Body of pancreas (tissue), 4 donors: Measurements from ENCODE around the gene PLCXD1. TPM values are rescaled to one million over a fixed set of nuclear protein-coding genes. Genes with fewer than 3 reads are reported as not detected.
A peak's percentile ranks its signal among the peaks of the same experiment; 100 is the strongest.

Experiments used
- ATAC-seq: fragments of 150-250 bp; one replicate; pipeline ENCODE4 v1.9.1; 2016
- DNase-seq, 4 donors: peaks; one replicate each; pipeline ENCODE4 v3.0.0-alpha.2; 2019
- H3K27ac ChIP-seq, 4 donors: fragments of 200-600 bp; sonication (generic); 1 replicate in 3 of 4; 2 replicates in 1 of 4; pipeline versions ENCODE4 v1.5.1 to v1.6.1; 2016 to 2019; ENCODE audit warnings: mild to moderate bottlenecking in 1 of 4, mixed read lengths in 1 of 4, moderate library complexity in 1 of 4
- H3K27me3 ChIP-seq, 2 donors: fragments of 200-600 bp; sonication (generic); one replicate each; pipeline ENCODE4 v1.6.0; 2016; ENCODE audit warnings: mild to moderate bottlenecking in 1 of 2
- H3K36me3 ChIP-seq, 2 donors: fragments of 200-600 bp; sonication (generic); replicated peaks in 1 of 2; 2 replicates each; pipeline ENCODE4 v1.5.1; 2016; ENCODE audit warnings: low read depth in 2 of 2; ENCODE audit not compliant: insufficient read depth in 1 of 2
- H3K4me1 ChIP-seq: fragments of 200-600 bp; sonication (generic); one replicate; pipeline ENCODE4 v1.6.0; 2016
- H3K4me3 ChIP-seq, 2 donors: fragments of 200-600 bp; sonication (generic); 1 replicate in 1 of 2; 2 replicates in 1 of 2; pipeline ENCODE4 v1.5.1; 2016 to 2019
- H3K9me3 ChIP-seq, 3 donors: fragments of 200-600 bp; sonication (generic); 1 replicate in 2 of 3; 2 replicates in 1 of 3; pipeline ENCODE4 v1.5.1; 2016
- POLR2A ChIP-seq, 3 donors: fragments of 450-650 bp; IDR thresholded peaks; one replicate each; pipeline ENCODE4 v1.6.1; 2016; ENCODE audit warnings: antibody characterized with exemption in 3 of 3, mild to moderate bottlenecking in 2 of 3
- WGBS, 2 donors: methylation state at CpG; one replicate each; pipeline ENCODE4 v1.1.5; 2017; 5-methylcytosine and 5-hydroxymethylcytosine counted together
- intact Hi-C: fragments of 100-400 bp; cut with DNase I; formaldehyde crosslinking; loops from one replicate; pipeline ENCODE4 v1.15.1; 2023
- total RNA-seq, 2 donors: library from RNA; depleted of rRNA; stranded (reverse); fragments of >200 nt; gene quantifications; one replicate each; pipeline ENCODE4 v1.1.0, GENCODE V29; 2016
- TF ChIP-seq, protein P1 (sequence below), 7 experiments: fragments of 450-650 bp in 4 of 7; fragments of 200-600 bp in 3 of 7; sonication (generic) in 3 of 7; IDR thresholded peaks; one replicate each; pipeline ENCODE4 v1.5.1; 2016 to 2019; ENCODE audit warnings: antibody characterized with exemption in 7 of 7

Gene PLCXD1
- total RNA-seq, 2 donors from 2014 or later = 4.2 to 7.3 TPM

DNA sequence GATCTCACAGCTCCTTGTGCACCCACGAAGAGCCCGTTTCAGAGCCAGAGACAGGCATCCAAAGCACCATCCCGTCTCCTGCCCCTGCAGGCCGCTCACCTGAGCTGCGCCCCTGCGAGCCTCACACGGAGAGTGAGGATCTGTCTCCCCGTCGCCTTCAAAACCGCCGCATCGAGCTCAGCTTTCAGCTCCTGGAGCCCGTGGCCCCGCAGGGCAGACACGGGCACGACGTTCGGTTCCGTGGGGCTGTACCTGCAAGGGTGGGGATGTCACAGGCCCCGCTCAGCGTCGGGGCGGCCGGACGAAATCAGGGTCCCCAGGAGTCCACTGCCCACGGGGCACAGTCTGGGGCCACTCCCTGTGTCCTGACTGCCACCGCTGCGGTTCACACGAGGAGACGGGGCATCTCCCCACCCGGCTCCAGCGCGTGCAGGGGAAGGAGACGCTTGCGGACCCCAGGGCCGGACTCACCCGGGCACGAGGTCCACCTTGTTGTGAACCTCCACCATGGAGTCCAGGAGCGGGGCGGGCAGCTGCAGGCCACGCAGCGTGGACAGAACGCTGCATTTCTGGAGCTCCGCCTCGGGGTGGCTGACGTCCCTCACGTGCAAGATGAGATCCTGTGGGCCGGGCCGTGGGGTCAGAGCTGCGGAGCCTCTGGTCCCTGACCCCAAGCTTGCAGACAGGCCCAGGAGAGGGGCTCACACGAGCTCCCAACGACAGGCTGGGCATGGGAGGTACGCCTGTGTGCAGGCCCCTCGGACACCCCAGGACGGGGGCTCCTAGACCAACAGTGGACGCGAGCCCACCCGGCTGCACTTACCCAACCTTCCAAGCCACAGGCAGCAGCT, 26.3 kb downstream of the PLCXD1 start:
- WGBS, 2 donors = 94 to 97% methylated on average over 16 to 56 of the region's 58 CpGs
- Histone ChIP-seq H3K4me3 (no peak overlapping the region), H3K27ac (no peak overlapping the region), H3K27me3 (no peaks in the 10 kb centered on the region), H3K36me3 (peaks cover 16 to 37% of the 10 kb centered on the region in 2 donors), H3K4me1 (no peaks in the 10 kb centered on the region), H3K9me3 (no peaks in the 10 kb centered on the region)
- DNase-seq = peak in 2 of 4 donors; percentile 5 to 10
- intact Hi-C loops = no loop called here
- TF ChIP-seq POLR2A (IDR thresholded peaks at IDR 0.05) = no peak
- TF ChIP-seq, protein P1, sequence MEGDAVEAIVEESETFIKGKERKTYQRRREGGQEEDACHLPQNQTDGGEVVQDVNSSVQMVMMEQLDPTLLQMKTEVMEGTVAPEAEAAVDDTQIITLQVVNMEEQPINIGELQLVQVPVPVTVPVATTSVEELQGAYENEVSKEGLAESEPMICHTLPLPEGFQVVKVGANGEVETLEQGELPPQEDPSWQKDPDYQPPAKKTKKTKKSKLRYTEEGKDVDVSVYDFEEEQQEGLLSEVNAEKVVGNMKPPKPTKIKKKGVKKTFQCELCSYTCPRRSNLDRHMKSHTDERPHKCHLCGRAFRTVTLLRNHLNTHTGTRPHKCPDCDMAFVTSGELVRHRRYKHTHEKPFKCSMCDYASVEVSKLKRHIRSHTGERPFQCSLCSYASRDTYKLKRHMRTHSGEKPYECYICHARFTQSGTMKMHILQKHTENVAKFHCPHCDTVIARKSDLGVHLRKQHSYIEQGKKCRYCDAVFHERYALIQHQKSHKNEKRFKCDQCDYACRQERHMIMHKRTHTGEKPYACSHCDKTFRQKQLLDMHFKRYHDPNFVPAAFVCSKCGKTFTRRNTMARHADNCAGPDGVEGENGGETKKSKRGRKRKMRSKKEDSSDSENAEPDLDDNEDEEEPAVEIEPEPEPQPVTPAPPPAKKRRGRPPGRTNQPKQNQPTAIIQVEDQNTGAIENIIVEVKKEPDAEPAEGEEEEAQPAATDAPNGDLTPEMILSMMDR (IDR thresholded peaks at IDR 0.05) = no peak
- no peak for ATAC-seq

DNA sequence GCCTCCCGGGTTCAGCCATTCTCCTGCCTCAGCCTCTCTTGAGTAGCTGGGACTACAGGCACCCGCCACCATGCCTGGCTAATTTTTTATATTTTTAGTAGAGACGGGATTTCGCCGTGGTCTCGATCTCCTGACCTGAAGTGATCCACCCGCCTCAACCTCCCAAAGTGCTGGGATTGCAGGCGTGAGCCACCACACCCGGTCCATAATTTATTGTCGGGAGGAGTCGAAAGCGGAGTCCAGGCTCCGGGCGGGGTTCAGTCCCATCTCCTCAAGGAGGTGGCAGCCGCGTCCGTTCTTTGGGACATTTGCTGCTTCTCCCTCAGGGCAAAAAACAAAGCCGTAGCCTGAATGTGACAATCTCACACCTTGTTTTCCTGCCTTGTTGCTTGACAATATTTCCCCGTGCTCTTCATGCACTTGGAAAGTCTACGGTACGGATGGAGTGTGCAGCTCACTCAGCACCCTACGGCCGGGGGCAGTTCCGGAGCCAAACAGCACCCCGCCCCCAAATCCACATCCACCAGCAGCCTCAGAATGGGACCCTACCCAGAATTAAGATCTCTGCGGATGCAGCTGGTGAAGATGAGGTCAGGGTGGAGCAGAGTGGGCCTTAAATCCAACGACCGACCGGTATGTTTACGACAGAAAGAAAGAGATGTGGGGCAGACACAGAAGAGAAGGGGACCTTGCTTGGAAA, 27.8 kb downstream of the PLCXD1 start:
- no peak for ATAC-seq
- Histone ChIP-seq H3K27ac (no peak overlapping the region), H3K27me3 (no peaks in the 10 kb centered on the region), H3K9me3 (no peaks in the 10 kb centered on the region), H3K36me3 (peaks cover 16 to 41% of the 10 kb centered on the region in 2 donors), H3K4me1 (no peaks in the 10 kb centered on the region), H3K4me3 (no peak overlapping the region)
- intact Hi-C loops = no loop called here
- no peak for TF ChIP-seq POLR2A (IDR thresholded peaks at IDR 0.05)
- TF ChIP-seq, protein P1 (IDR thresholded peaks at IDR 0.05) = no peak
- 92 to 97% methylated on average over 30 of the region's 30 CpGs for WGBS, 2 donors
- peak in 1 of 4 donors; percentile 3 for DNase-seq

DNA sequence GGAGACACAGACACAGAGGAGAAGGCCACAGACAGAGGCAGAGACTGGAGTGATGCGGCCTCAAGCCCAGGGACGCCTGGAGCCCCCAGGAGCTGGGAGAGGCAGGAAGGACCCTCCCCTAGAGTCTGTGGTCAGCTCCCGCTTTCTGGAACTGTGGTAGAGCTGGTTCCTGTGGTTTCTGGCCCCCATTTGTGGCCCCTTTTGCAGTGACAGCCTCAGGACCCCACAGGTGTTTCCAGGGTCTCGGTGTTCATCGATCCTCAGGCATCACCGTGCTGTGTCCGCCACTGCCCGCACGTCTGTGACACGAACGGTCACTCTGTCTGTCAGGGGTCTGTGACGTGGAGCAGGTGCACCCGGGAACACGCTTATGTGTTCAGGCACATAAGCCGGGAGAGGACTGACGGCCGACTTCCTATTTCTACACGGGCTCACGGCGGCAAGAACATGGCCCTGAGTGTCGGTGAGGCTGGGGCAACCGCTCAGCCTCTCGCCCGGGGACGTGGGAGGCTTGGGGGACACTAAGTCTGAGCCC, 29.5 kb downstream of the PLCXD1 start:
- H3K4me1 ChIP-seq = no peaks in the 10 kb centered on the region
- WGBS, 2 donors = 92 to 94% methylated on average over 25 of the region's 25 CpGs
- peaks cover 12 to 47% of the 10 kb centered on the region in 2 donors for H3K36me3 ChIP-seq
- TF ChIP-seq POLR2A (IDR thresholded peaks at IDR 0.05) = no peak
- TF ChIP-seq, protein P1 (IDR thresholded peaks at IDR 0.05) = no peak
- intact Hi-C loops = no loop called here
- H3K27ac ChIP-seq = no peak overlapping the region
- ATAC-seq (no peak), DNase-seq (peak in 1 of 4 donors; percentile 6)
- no peak overlapping the region for H3K4me3 ChIP-seq
- no peaks in the 10 kb centered on the region for H3K27me3 ChIP-seq
- H3K9me3 ChIP-seq = no peaks in the 10 kb centered on the region

DNA sequence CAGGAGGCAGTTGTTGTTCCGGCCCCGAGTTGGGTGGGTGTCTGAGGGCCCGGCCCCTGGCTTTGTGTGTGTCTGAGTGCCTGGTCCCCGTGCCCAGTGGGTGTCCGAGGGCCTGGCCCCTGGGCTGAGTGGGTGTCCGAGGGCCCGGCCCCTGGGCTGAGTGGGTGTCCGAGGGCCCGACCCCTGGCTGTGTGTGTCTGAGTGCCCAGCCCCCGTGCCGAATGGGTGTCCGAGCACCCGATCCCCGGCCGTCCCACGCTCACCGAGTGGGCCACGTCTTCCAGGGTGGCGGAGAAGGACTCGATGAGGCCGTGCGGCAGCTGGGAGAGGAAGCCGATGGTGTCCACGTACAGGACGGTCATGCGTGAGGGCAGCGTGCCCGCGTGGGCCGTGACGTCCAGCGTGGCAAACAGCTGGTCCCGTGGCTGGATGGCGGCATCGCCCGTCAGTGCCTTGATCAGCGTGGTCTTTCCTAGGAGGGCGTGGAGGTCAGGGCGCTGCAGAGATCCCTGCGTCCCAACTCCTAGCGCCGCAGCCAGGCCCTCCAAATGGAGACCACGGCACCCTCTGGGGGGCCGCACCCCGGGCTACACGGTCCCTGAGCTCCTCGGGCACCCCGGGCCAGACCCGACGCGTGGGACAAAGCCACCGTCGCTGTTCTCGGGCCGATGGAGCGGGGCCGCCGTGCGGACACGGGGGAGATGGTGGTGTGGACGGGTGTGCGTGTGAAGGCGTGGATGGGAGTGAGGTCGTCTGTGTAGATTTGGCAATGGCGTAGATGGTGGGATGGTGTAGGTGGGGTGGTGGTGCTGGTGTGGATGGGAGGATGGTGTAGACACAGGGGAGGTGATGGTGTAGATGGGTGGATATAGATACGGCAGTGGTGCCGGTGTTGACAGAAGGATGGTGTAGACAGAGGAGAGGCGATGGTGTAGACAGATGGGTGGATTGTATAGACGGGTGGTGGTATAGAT, 30.3 kb downstream of the PLCXD1 start:
- ATAC-seq (no peak), DNase-seq (peak in 2 of 4 donors; percentile 6 to 13)
- Histone ChIP-seq H3K27me3 (no peaks in the 10 kb centered on the region), H3K9me3 (no peaks in the 10 kb centered on the region), H3K27ac (no peak overlapping the region), H3K4me3 (no peak overlapping the region), H3K4me1 (no peaks in the 10 kb centered on the region), H3K36me3 (peaks cover 9 to 44% of the 10 kb centered on the region in 2 donors)
- TF ChIP-seq, protein P1 (IDR thresholded peaks at IDR 0.05) = no peak
- no peak for TF ChIP-seq POLR2A (IDR thresholded peaks at IDR 0.05)
- WGBS, 2 donors = 95 to 97% methylated on average over 35 to 50 of the region's 69 CpGs
- intact Hi-C loops = no loop called here
